Stimulated activated CD4-positive, alpha-beta T cell treated with anti-CD3 and anti-CD28 coated beads, Interleukin-4, amount 100 ng/mL, for 4 hours (primary cell): Measurements from ENCODE around the gene TGFBR2.
"Not testable (repeated sequence)": the region's sequence is repeated elsewhere in the genome, so short reads cannot be mapped to it uniquely, and the experiment has no call there.

ENCODE experiments used
- DNase-seq, 2 experiments: peaks; one replicate each; pipeline ENCODE4 v3.0.0-alpha.2; 2020

TGFBR2 gene

GRCh38 chr3:30620402-30621360, 14.3 kb downstream of the TGFBR2 start:
- peak in 1 of 2 experiments; percentile 65 for DNase-seq

- DNase-seq: no peak
Measured at GRCh38 chr3:30621576-30621975, 15.2 kb downstream of the TGFBR2 start.

DNA sequence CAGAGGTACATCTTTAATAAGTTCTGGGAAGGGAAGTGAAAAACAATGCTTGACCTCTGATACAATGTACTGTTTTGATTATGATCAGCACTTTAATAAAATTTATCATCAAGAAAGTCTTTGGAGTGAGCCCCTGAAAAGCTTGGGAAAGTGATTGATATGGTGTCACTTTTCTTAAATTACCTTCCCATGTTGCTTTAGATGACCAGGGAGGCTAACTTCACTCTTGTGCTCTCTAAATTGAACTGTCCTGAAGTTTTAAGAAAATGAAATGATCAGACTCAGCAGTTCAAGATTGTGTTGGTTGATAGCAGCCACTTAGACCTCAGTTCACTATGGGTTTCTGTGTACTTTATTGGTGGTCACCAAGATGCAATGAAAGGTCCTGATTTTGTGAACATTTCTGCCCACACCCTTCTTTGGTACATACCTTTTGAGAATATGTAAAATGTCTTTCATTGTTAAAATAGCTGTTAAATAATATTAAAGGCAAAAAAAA, 15.7 kb downstream of the TGFBR2 start:
- no peak for DNase-seq

DNA sequence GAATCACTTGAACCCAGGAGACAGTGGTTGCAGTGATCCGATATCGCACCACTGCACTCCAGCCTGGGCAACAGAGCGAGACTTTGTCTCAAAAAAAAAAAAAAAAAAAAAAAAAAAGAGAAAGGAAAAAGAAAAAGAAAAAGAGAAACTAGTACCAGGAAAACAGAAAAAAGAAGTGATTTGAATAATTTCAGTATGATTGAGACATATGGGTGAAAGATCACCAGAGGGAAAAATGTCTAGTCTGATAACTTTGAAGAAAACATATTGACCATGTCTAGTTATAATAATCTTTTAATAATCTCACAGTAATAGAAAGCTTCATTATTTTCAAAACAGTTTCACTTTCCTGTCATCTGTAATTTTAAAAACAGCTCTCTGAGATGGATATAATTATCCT, 16.4 kb downstream of the TGFBR2 start:
- no peak for DNase-seq

GRCh38 chr3:30623351-30623750, 16.9 kb downstream of the TGFBR2 start:
- no peak for DNase-seq

- DNase-seq: not testable (repeated sequence)
Measured at GRCh38 chr3:30624480-30624879, 18.1 kb downstream of the TGFBR2 start.

DNA sequence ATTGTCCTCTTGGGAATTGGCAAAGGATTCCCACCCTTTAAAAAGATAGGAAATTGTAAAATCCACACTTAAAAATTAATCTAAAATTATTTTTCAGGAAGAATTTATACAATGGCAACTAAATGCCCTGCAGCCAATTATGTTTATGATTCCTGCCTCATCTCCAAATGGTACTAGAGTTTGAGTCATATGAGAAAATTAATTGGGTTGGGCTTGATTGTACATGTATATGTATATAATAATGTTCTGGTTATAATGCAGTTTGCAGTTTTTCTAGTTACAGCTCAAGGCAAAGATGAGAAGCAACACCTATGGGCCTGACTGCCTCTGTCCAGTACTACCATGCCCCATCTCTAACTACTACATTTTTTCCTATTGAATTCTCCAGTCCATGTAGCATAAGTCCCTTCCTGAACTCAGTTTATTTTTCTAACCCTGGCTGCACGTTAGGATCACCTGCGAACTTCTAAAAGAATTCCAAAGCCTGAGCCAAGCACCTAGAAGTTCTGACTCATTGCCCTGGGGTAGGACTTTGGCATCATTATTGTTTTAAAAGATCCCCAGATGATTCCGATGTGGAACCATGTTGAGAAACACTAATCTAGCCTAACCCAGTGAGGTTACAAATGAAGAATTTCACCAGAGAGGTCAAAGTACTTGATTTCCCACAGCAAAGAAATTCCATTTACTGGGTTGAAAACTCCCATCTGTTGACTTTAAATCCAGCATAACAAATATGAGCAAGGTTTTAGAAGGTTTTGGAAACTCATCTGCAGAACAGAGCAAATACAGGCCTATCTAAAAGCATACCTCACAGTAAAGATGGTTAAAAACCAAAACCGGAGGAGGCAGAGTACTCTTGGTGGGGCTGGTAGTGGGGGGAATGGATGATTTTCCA, 19.4 kb downstream of the TGFBR2 start:
- DNase-seq: no peak

- DNase-seq: no peak
Measured at GRCh38 chr3:30626443-30627180, 20.2 kb downstream of the TGFBR2 start.

- DNase-seq: peak in 1 of 2 experiments; percentile 36
Measured at GRCh38 chr3:30628205-30628900, 22.0 kb downstream of the TGFBR2 start.

DNA sequence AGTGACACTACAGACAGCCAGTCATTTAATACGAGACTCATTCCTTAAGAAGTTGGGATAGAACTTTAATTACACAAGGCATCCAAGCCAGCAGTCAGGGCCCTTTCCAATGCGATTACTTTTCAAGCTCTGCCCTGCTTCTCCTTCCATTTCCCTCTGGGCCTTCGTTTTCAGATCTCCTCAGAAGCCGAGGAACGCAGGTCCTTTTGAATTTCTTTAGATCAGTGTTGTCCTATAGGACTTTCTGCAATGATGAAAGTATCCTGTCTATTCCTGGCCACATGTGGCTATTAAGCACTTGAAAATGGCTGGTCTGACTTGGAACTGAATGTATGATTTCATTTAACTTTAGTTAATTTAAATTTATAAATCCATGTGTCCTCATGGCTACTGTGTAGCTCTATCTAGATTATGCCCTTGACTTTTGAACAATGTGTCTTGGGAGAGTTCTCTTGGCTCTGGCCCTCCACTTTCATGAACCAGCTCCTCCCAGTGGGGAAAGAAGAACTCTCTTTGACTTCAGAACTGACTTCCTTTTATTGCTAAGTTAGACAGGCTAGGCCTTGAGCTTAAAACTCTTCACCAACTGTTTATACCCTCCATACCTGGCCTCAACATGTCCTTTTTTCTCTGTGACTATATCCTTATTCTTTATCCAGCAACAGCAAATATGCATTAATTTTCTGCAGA, 22.6 kb downstream of the TGFBR2 start:
- no peak for DNase-seq

- DNase-seq: no peak
Measured at GRCh38 chr3:30629746-30630145, 23.3 kb downstream of the TGFBR2 start.

GRCh38 chr3:30630238-30631030, 24.0 kb downstream of the TGFBR2 start:
- no peak for DNase-seq

DNA sequence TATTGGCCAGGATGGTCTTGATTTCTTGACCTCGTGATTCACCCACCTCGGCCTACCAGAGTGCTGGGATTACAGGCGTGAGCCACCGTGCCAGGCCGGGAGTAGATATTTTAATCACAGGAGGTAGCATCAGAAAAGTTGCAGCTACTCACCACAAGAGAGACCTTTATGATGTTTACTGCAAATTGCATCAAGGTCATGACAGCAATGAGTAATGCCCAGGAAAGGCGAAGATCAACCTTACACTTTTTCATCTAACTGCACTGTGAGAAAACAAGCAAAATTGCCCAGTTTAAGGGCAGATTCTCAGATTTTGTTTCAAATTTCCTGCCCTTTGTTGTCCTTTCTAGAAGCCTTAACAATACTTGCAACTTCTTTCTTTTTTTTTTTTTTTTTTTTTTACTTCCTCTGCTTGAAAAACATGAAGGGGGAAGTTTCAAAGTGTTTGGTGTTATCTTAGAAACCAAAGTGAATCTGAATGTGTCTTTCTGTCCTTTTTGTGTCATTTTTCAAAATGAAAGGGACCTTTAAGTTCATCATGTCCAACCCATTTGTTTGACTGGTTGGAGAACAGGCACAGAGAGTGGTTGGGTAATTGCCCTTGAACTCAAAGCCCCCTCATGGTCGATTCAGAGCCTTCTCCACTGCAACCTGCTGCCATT, 25.0 kb downstream of the TGFBR2 start:
- peak in 1 of 2 experiments; percentile 51 for DNase-seq

DNA sequence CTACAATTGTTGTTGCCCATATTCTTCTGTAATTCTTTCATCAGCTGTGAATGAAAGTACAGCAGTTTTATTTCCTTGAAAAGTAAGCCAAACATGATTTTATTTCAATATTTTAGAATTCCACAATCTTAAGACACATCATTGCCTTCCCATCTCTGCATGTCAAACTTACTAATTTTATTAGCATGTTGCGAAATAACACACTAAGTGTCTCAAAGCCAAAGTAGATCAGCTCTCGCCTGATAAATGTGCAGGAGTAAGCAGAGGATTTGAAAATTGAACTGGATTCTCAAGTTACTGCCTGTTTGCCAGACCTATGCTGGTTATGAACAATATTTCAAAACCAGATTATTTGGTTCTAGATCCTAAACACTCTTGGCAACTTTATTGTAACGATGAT, 25.7 kb downstream of the TGFBR2 start:
- DNase-seq: no peak

GRCh38 chr3:30632521-30632920, 26.1 kb downstream of the TGFBR2 start:
- no peak for DNase-seq

DNA sequence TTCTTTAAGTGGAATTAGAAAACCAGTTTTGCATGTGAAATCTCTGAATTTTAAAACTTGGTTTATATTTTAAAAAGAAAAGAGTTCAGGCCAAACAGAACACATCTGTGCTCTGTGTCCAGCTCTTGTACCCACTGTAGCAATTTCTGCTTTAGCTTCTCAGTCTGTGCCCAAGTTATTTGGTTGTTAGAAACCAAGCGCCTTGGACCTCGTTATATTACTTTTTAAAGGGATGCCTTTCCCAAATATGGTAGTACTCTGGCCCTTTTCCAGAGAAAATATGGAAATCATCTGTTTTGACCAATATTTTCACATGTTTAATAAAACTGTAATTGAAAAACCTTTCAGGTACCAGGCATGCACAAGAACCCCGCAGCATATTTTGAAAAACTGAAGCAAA, 27.3 kb downstream of the TGFBR2 start:
- DNase-seq: no peak

GRCh38 chr3:30634761-30635735, 28.6 kb downstream of the TGFBR2 start:
- no peak for DNase-seq
